SU-DHL-6 (cell line): ENCODE measurements around the gene LYSMD2.

Experiments used
- H2AFZ ChIP-seq: fragments of 200-600 bp; sonication (generic); 2 replicates; pipeline ENCODE4 v1.6.1; 2014; ENCODE audit warnings: low read depth, mild to moderate bottlenecking, moderate library complexity, mixed read lengths, antibody characterized with exemption, low read length; ENCODE audit not compliant: severe bottlenecking
- H3F3A ChIP-seq: fragments of 200-600 bp; shearing (Covaris generic); 2 replicates; pipeline ENCODE4 v1.6.0; 2016; ENCODE audit warnings: antibody characterized with exemption, mild to moderate bottlenecking; ENCODE audit not compliant: insufficient read depth
- H3K27ac ChIP-seq: fragments of 200-600 bp; sonication (generic); 2 replicates; pipeline ENCODE4 v1.5.1; 2016; ENCODE audit warnings: low read depth, mild to moderate bottlenecking, low read length, moderate library complexity, mixed read lengths
- H3K27me3 ChIP-seq: fragments of 200-600 bp; sonication (generic), shearing (Covaris generic); 2 replicates; pipeline ENCODE4 v1.6.0; 2014; ENCODE audit warnings: mild to moderate bottlenecking, low read length
- H3K36me3 ChIP-seq: fragments of 200-600 bp; sonication (generic); 2 replicates; pipeline ENCODE4 v1.6.1; 2014; ENCODE audit warnings: mild to moderate bottlenecking, low read length, mixed read lengths
- H3K4me2 ChIP-seq: fragments of 300-600, 200-600 bp; shearing (Covaris generic), sonication (generic); 2 replicates; pipeline ENCODE4 v1.6.0; 2014; ENCODE audit warnings: low read length, low read depth, mild to moderate bottlenecking; ENCODE audit not compliant: poor library complexity, severe bottlenecking
- H3K4me3 ChIP-seq: fragments of 200-600 bp; sonication (generic); 2 replicates; pipeline ENCODE4 v1.5.1; 2014; ENCODE audit warnings: antibody characterized with exemption, low read length, mild to moderate bottlenecking, mixed read lengths; ENCODE audit not compliant: insufficient read depth, poor library complexity, severe bottlenecking
- H3K79me2 ChIP-seq: fragments of 200-600 bp; sonication (generic); 2 replicates; pipeline ENCODE4 v1.6.1; 2014; ENCODE audit warnings: mild to moderate bottlenecking, low read length, moderate library complexity; ENCODE audit not compliant: insufficient read depth
- H3K9ac ChIP-seq: fragments of 200-600 bp; sonication (generic); 2 replicates; pipeline ENCODE4 v1.7.0; 2014; ENCODE audit warnings: mild to moderate bottlenecking, low read length
- H3K9me2 ChIP-seq: fragments of 200-600 bp; sonication (generic); replicated peaks from 2 replicates; pipeline ENCODE4 v1.6.1; 2014; ENCODE audit warnings: low read length; ENCODE audit not compliant: insufficient read depth
- H3K9me3 ChIP-seq: fragments of 200-600 bp; sonication (generic); 2 replicates; pipeline ENCODE4 v1.6.1; 2014; ENCODE audit warnings: low read length, mixed read lengths; ENCODE audit not compliant: insufficient read depth
- H4K20me1 ChIP-seq: fragments of 200-600 bp; sonication (generic); 2 replicates; pipeline ENCODE4 v1.6.1; 2014; ENCODE audit warnings: low read depth, mild to moderate bottlenecking, antibody characterized with exemption, low read length, moderate library complexity, mixed read lengths
- CTCF ChIP-seq: fragments of 200-600 bp; sonication (generic); IDR thresholded peaks from one replicate; pipeline ENCODE4 v1.5.1; 2017; ENCODE audit warnings: antibody characterized with exemption, mild to moderate bottlenecking, low read length, moderate library complexity; ENCODE audit not compliant: insufficient read depth, poor library complexity, severe bottlenecking
- EZH2phosphoT487 ChIP-seq: fragments of 200-600 bp; sonication (generic), shearing (Covaris generic); conservative IDR thresholded peaks from 2 replicates; pipeline ENCODE4 v1.6.1; 2018; ENCODE audit warnings: mild to moderate bottlenecking, antibody characterized with exemption, low read length, moderate library complexity, mixed read lengths

The LYSMD2 gene

GRCh38 chr15:51718219-51718618, 19.2 kb downstream of the LYSMD2 start:
- no peaks in the 10 kb centered on the region for H3K9me2 ChIP-seq
- no peak overlapping the region for H3K9ac ChIP-seq
- H3K4me2 ChIP-seq, result no peak overlapping the region
- no peaks in the 10 kb centered on the region for H3K9me3 ChIP-seq
- H3K79me2 ChIP-seq, result no peaks in the 10 kb centered on the region
- no peak overlapping the region for H2AFZ ChIP-seq
- no peaks in the 10 kb centered on the region; the same call in 1 of the 2 replicates for H4K20me1 ChIP-seq
- H3K27me3 ChIP-seq, result no peaks in the 10 kb centered on the region
- no peak overlapping the region for H3K4me3 ChIP-seq
- H3K27ac ChIP-seq, result no peak overlapping the region
- H3K36me3 ChIP-seq, result no peaks in the 10 kb centered on the region
- H3F3A ChIP-seq, result no peaks in the 10 kb centered on the region
- TF ChIP-seq CTCF, result no peak
- TF ChIP-seq EZH2phosphoT487, result no peak

- TF ChIP-seq CTCF, result no peak
- TF ChIP-seq EZH2phosphoT487, result no peak
- Histone ChIP-seq H3K9me2 (no peaks in the 10 kb centered on the region), H3K9me3 (no peaks in the 10 kb centered on the region), H3K9ac (no peak overlapping the region), H3K4me2 (no peak overlapping the region), H3F3A (no peaks in the 10 kb centered on the region), H3K36me3 (no peaks in the 10 kb centered on the region), H3K27me3 (no peaks in the 10 kb centered on the region), H3K4me3 (no peak overlapping the region), H4K20me1 (no peaks in the 10 kb centered on the region), H3K27ac (no peak overlapping the region), H2AFZ (no peak overlapping the region), H3K79me2 (no peaks in the 10 kb centered on the region)
Observed at GRCh38 chr15:51714911-51715310, 22.5 kb downstream of the LYSMD2 start.

GRCh38 chr15:51714162-51714561, 23.3 kb downstream of the LYSMD2 start:
- H3K9me3 ChIP-seq, result no peaks in the 10 kb centered on the region
- H3K4me3 ChIP-seq, result no peak overlapping the region
- H3K9ac ChIP-seq, result no peak overlapping the region
- TF ChIP-seq CTCF (no peak), EZH2phosphoT487 (no peak)
- no peak overlapping the region for H3K27ac ChIP-seq
- no peak overlapping the region for H2AFZ ChIP-seq
- no peaks in the 10 kb centered on the region for H3F3A ChIP-seq
- no peaks in the 10 kb centered on the region for H3K79me2 ChIP-seq
- no peaks in the 10 kb centered on the region for H3K9me2 ChIP-seq
- H3K36me3 ChIP-seq, result no peaks in the 10 kb centered on the region
- H4K20me1 ChIP-seq, result no peaks in the 10 kb centered on the region
- H3K27me3 ChIP-seq, result no peaks in the 10 kb centered on the region
- no peak overlapping the region for H3K4me2 ChIP-seq

DNA sequence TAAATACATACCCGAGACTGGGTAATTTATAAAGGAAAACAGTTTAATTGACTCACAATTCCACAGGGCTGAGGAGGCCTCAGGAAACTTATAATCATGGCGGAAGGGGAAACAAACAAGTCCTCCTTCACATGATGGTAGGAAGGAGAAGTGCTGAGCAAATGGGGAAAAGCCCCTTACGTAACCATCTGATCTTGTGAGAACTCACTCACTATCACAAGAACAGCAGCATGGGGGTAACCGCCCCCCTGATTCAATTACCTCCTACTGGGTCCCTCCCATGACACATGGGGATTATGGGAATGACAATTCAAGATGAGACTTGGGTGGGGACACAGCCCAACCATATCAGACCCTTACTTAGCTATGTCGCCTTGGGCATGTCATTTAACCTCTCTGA, 28.4 kb downstream of the LYSMD2 start:
- Histone ChIP-seq H3K27me3 (no peaks in the 10 kb centered on the region), H3K4me2 (no peak overlapping the region), H3K9me3 (no peaks in the 10 kb centered on the region), H3K79me2 (no peaks in the 10 kb centered on the region), H3K4me3 (no peak overlapping the region), H3K36me3 (no peaks in the 10 kb centered on the region), H3F3A (no peaks in the 10 kb centered on the region), H4K20me1 (no peaks in the 10 kb centered on the region), H3K9ac (no peak overlapping the region), H2AFZ (no peak overlapping the region), H3K9me2 (no peaks in the 10 kb centered on the region), H3K27ac (no peak overlapping the region)
- TF ChIP-seq CTCF, result no peak
- no peak for TF ChIP-seq EZH2phosphoT487
